Hematopoietic multipotent progenitor cell treated with erythropoietin and hydrocortisone succinate and interleukin-3 and kit ligand, for 8 days (in vitro differentiated cells): ENCODE data around the gene TMEM163.
A peak's percentile ranks its signal among the peaks of the same experiment; 100 is the strongest.
"Not testable (repeated sequence)": the region's sequence is repeated elsewhere in the genome, so short reads cannot be mapped to it uniquely, and the experiment has no call there.

ENCODE experiments used
- DNase-seq: peaks from one replicate; pipeline ENCODE4 v3.0.0-alpha.2; 2015

Gene TMEM163

GRCh38 chr2:134512734-134513464 lies 205.9 kb downstream of the TMEM163 start:
- no peak for DNase-seq

GRCh38 chr2:134508391-134508790 lies 210.4 kb downstream of the TMEM163 start:
- no peak for DNase-seq

- no peak for DNase-seq
Measured at GRCh38 chr2:134507697-134508096, 211.1 kb downstream of the TMEM163 start.

GRCh38 chr2:134507159-134507558 lies 211.6 kb downstream of the TMEM163 start:
- not testable (repeated sequence) for DNase-seq

- no peak for DNase-seq
Measured at GRCh38 chr2:134505446-134505845, 213.4 kb downstream of the TMEM163 start.

GRCh38 chr2:134504586-134505336 lies 214.0 kb downstream of the TMEM163 start:
- no peak for DNase-seq

- no peak for DNase-seq
Measured at GRCh38 chr2:134502104-134502503, 216.7 kb downstream of the TMEM163 start.

GRCh38 chr2:134501476-134502091 lies 217.2 kb downstream of the TMEM163 start:
- no peak for DNase-seq

- DNase-seq: no peak
Measured at GRCh38 chr2:134500211-134500935, 218.4 kb downstream of the TMEM163 start.

- no peak for DNase-seq
Measured at GRCh38 chr2:134499307-134499926, 219.4 kb downstream of the TMEM163 start.

GRCh38 chr2:134498654-134499053 lies 220.1 kb downstream of the TMEM163 start:
- no peak for DNase-seq

GRCh38 chr2:134493797-134494196 lies 225.0 kb downstream of the TMEM163 start:
- DNase-seq: no peak

- DNase-seq: peak; percentile 12
Measured at GRCh38 chr2:134491771-134492441, 226.9 kb downstream of the TMEM163 start.

GRCh38 chr2:134491022-134491421 lies 227.8 kb downstream of the TMEM163 start:
- DNase-seq: no peak

- DNase-seq: no peak
Measured at GRCh38 chr2:134490559-134490958, 228.2 kb downstream of the TMEM163 start.

- DNase-seq: no peak
Measured at GRCh38 chr2:134489732-134490384, 228.9 kb downstream of the TMEM163 start.

- DNase-seq: no peak
Measured at GRCh38 chr2:134482766-134483340, 235.9 kb downstream of the TMEM163 start.

GRCh38 chr2:134482131-134482723 lies 236.6 kb downstream of the TMEM163 start:
- DNase-seq: no peak

- no peak for DNase-seq
Measured at GRCh38 chr2:134479696-134480330, 239.0 kb downstream of the TMEM163 start.

- not testable (repeated sequence) for DNase-seq
Measured at GRCh38 chr2:134476982-134477381, 241.8 kb downstream of the TMEM163 start.
